HCT116 (cell line): ENCODE measurements around the gene SND1. TPM values are rescaled to one million over a fixed set of nuclear protein-coding genes. Genes with fewer than 3 reads are reported as not detected.

Experiments used
- ATAC-seq: fragments of 200-7000 bp; cut with Tn5 transposase; 2 replicates; pipeline ENCODE4 v1.9.1; 2020; ENCODE audit warnings: mild to moderate bottlenecking, moderate library complexity
- BruUV-seq: library from RNA; stranded (reverse); fragments of 400-500 nt; replicated peaks from 2 replicates; lab custom pipeline; 2021; lab: Mats Ljungman, UMichigan
- CTCF ChIA-PET: fragments of 300-600 bp; sonication (Branson Sonifier 250); formaldehyde crosslinking; loops from one replicate; lab custom pipeline; 2021; ENCODE audit warnings: antibody characterized with exemption; lab: Charles Lee
- POLR2A ChIA-PET: fragments of 300-600, 350-600 bp; sonication (Branson Sonifier 250); formaldehyde crosslinking; loops from one replicate; lab custom pipeline; 2021; ENCODE audit warnings: antibody characterized with exemption; lab: Charles Lee
- RAD21 ChIA-PET, 2 experiments: fragments of 300-600 bp; sonication (Branson Sonifier 250); formaldehyde crosslinking; loops; one replicate each; lab custom pipeline; 2023; ENCODE audit warnings: low total read pairs in 2 of 2; ENCODE audit not compliant: uncharacterized antibody in 2 of 2, unreplicated experiment in 2 of 2, low non-redundant PET in 1 of 2; lab: Charles Lee
- DNase-seq: peaks from one replicate; pipeline ENCODE4 v3.0.0-alpha.2; 2010; ENCODE audit warnings: low read depth, low spot score
- H2AFZ ChIP-seq: fragments of 200-600 bp; shearing (Covaris generic), sonication (generic); 2 replicates; pipeline ENCODE4 v1.6.1; 2017; ENCODE audit warnings: low read depth, mixed run types, mixed read lengths, antibody characterized with exemption, low read length; ENCODE audit not compliant: poor library complexity, severe bottlenecking
- H3K27ac ChIP-seq: 2 replicates; pipeline ENCODE4 v1.5.1; 2012; ENCODE audit warnings: low read depth, low read length
- H3K27me3 ChIP-seq: fragments of 200-600 bp; sonication (generic); 2 replicates; pipeline ENCODE4 v1.6.1; 2016; ENCODE audit warnings: mixed run types, low read length, mixed read lengths; ENCODE audit not compliant: insufficient read depth
- H3K36me3 ChIP-seq, 2 experiments: fragments of 200-500 bp in 1 of 2; fragments of 200-600 bp in 1 of 2; sonication (Bioruptor generic) in 1 of 2; sonication (generic) in 1 of 2; 2 replicates each; pipeline versions ENCODE4 v1.5.1 to v1.6.1; 2014 to 2016; ENCODE audit warnings: low read length in 2 of 2, inconsistent platforms in 1 of 2, mixed read lengths in 1 of 2, mixed run types in 1 of 2; ENCODE audit not compliant: insufficient read depth in 2 of 2, control insufficient read depth in 1 of 2
- H3K4me1 ChIP-seq, 2 experiments: fragments of 200-600 bp in 1 of 2; sonication (generic) in 1 of 2; 2 replicates each; pipeline versions ENCODE4 v1.5.1 to v1.6.1; 2012 to 2017; ENCODE audit warnings: low read length in 2 of 2, inconsistent platforms in 1 of 2, mild to moderate bottlenecking in 1 of 2, mixed read lengths in 1 of 2, mixed run types in 1 of 2, moderate library complexity in 1 of 2; ENCODE audit not compliant: insufficient read depth in 2 of 2, control insufficient read depth in 1 of 2
- H3K4me2 ChIP-seq: fragments of 200-600 bp; sonication (generic); 2 replicates; pipeline ENCODE4 v1.6.1; 2017; ENCODE audit warnings: mixed run types, low read length, mixed read lengths
- H3K4me3 ChIP-seq, 2 experiments: fragments of 200-600 bp in 1 of 2; sonication (generic) in 1 of 2; replicated peaks in 1 of 2; 2 replicates each; pipeline ENCODE4 v1.5.1; 2011 to 2016; ENCODE audit warnings: low read length in 2 of 2, control low read depth in 1 of 2, low read depth in 1 of 2, mild to moderate bottlenecking in 1 of 2, mixed read lengths in 1 of 2, mixed run types in 1 of 2
- H3K79me2 ChIP-seq: fragments of 200-600 bp; sonication (generic); 2 replicates; pipeline ENCODE4 v1.6.1; 2017; ENCODE audit warnings: mild to moderate bottlenecking, mixed run types, low read length, moderate library complexity, mixed read lengths; ENCODE audit not compliant: insufficient read depth
- H3K9ac ChIP-seq: fragments of 200-600 bp; sonication (generic); 2 replicates; pipeline ENCODE4 v1.6.1; 2016; ENCODE audit warnings: low read length, mixed read lengths
- H3K9me2 ChIP-seq: fragments of 200-600 bp; sonication (generic), shearing (Covaris generic); 2 replicates; pipeline ENCODE4 v1.6.1; 2017; ENCODE audit warnings: mixed run types, mild to moderate bottlenecking, moderate library complexity; ENCODE audit not compliant: insufficient read depth
- H3K9me3 ChIP-seq, 2 experiments: fragments of 200-500 bp in 1 of 2; fragments of 200-600 bp in 1 of 2; sonication (Bioruptor generic) in 1 of 2; sonication (generic) in 1 of 2; 2 replicates each; pipeline ENCODE4 v1.6.1; 2014 to 2017; ENCODE audit warnings: low read length in 2 of 2, mixed read lengths in 2 of 2, inconsistent platforms in 1 of 2, low read depth in 1 of 2, mild to moderate bottlenecking in 1 of 2, mixed run types in 1 of 2, moderate library complexity in 1 of 2; ENCODE audit not compliant: control insufficient read depth in 1 of 2, insufficient read depth in 1 of 2
- H4K20me1 ChIP-seq: fragments of 200-600 bp; sonication (generic), shearing (Covaris generic); 2 replicates; pipeline ENCODE4 v1.6.1; 2017; ENCODE audit warnings: mixed run types, mild to moderate bottlenecking, moderate library complexity; ENCODE audit not compliant: insufficient read depth
- ATF3 ChIP-seq: IDR thresholded peaks from 2 replicates; pipeline ENCODE4 v1.6.1; 2012
- CEBPB ChIP-seq: IDR thresholded peaks from 2 replicates; pipeline ENCODE4 v1.6.1; 2012; ENCODE audit warnings: low read depth
- CTCF ChIP-seq, 3 experiments: fragments of 200-600 bp in 1 of 3; sonication (generic) in 1 of 3; IDR thresholded peaks in 2 of 3; conservative IDR thresholded peaks in 1 of 3; 2 replicates each; pipeline ENCODE4 v1.5.1; 2012 to 2017; ENCODE audit warnings: low read depth in 2 of 3, low read length in 2 of 3, antibody characterized with exemption in 1 of 3, borderline replicate concordance in 1 of 3, control low read depth in 1 of 3, mild to moderate bottlenecking in 1 of 3, mixed read lengths in 1 of 3, mixed run types in 1 of 3, moderate library complexity in 1 of 3; ENCODE audit not compliant: insufficient read depth in 1 of 3
- ELF1 ChIP-seq: IDR thresholded peaks from 2 replicates; pipeline ENCODE4 v1.6.1; 2012; ENCODE audit warnings: low read depth, borderline replicate concordance
- EZH2phosphoT487 ChIP-seq: fragments of 200-600 bp; IDR thresholded peaks from 2 replicates; pipeline ENCODE4 v1.6.1; 2018; ENCODE audit warnings: antibody characterized with exemption, borderline replicate concordance
- JUND ChIP-seq: IDR thresholded peaks from 2 replicates; pipeline ENCODE4 v1.6.1; 2012
- POLR2A ChIP-seq: IDR thresholded peaks from 2 replicates; pipeline ENCODE4 v1.7.0; 2011; ENCODE audit warnings: borderline replicate concordance; ENCODE audit not compliant: insufficient read depth, insufficient read length; ENCODE audit errors: extremely low read depth
- RAD21 ChIP-seq: IDR thresholded peaks from 2 replicates; pipeline ENCODE4 v1.6.1; 2012; ENCODE audit warnings: low read depth, mild to moderate bottlenecking
- SIN3A ChIP-seq: IDR thresholded peaks from 2 replicates; pipeline ENCODE4 v1.6.1; 2012; ENCODE audit warnings: low read depth
- SRF ChIP-seq: IDR thresholded peaks from 2 replicates; pipeline ENCODE4 v1.6.1; 2012; ENCODE audit warnings: low read depth
- TCF7L2 ChIP-seq: IDR thresholded peaks from 2 replicates; pipeline ENCODE4 v1.7.0; 2011; ENCODE audit warnings: borderline replicate concordance, inconsistent platforms; ENCODE audit not compliant: insufficient read depth, insufficient read length; ENCODE audit errors: extremely low read depth
- YY1 ChIP-seq: IDR thresholded peaks from 2 replicates; pipeline ENCODE4 v1.6.1; 2011; ENCODE audit warnings: low read length, low read depth, moderate library complexity, mild to moderate bottlenecking; ENCODE audit not compliant: insufficient replicate concordance; ENCODE audit errors: extremely low read depth
- ZFX ChIP-seq: fragments of 450-650 bp; IDR thresholded peaks from 2 replicates; pipeline ENCODE4 v1.6.1; 2017
- ZNF274 ChIP-seq: fragments of 200-500 bp; sonication (Bioruptor generic); IDR thresholded peaks from 2 replicates; pipeline ENCODE4 v1.6.1; 2014; ENCODE audit warnings: mild to moderate bottlenecking, low read depth, low read length, inconsistent platforms
- intact Hi-C: fragments of 100-400 bp; cut with micrococcal nuclease; formaldehyde crosslinking; loops from 2 replicates; pipeline ENCODE4 v1.10.0; 2022
- total RNA-seq: library from RNA; stranded (reverse); gene quantifications from one replicate; pipeline ENCODE4 v1.2.1, GENCODE V29; 2021; ENCODE audit not compliant: unreplicated experiment

The SND1 gene
- total RNA-seq, 1 experiment from 2014 or later: 169 TPM

- Histone ChIP-seq H3K9me2 (no peaks in the 10 kb centered on the region), H3K79me2 (peaks cover 10% of the 10 kb centered on the region; the same call in 1 of the 2 replicates), H3K27me3 (no peaks in the 10 kb centered on the region), H3K4me1 (no peaks in the 10 kb centered on the region), H3K9me3 (no peaks in the 10 kb centered on the region), H2AFZ (no peak overlapping the region), H3K4me3 (no peak overlapping the region), H4K20me1 (no peaks in the 10 kb centered on the region), H3K36me3 (peaks cover 8 to 19% of the 10 kb centered on the region in 2 experiments; a peak in 2 of 4 replicates), H3K9ac (no peak overlapping the region), H3K4me2 (no peak overlapping the region), H3K27ac (no peak overlapping the region)
- no TSS peak for BruUV-seq
- intact Hi-C loops: no loop called here
- DNase-seq (no peak), ATAC-seq (no peak)
- RAD21 ChIA-PET: no interaction called here
- CTCF ChIA-PET: no interaction called here
- POLR2A ChIA-PET: no interaction called here
- TF ChIP-seq CTCF (IDR thresholded peaks at IDR 0.05 in 2 of 3, conservative IDR thresholded peaks at IDR 0.05 in 1 of 3; ENCODE audit: borderline replicate concordance in 1 of 3, insufficient read depth in 1 of 3, low read depth in 2 of 3, low read length in 2 of 3): no peak
- TF ChIP-seq ATF3: no peak
- TF ChIP-seq SRF: no peak
- TF ChIP-seq POLR2A: no peak
- TF ChIP-seq CEBPB: no peak
- TF ChIP-seq RAD21: no peak
- TF ChIP-seq JUND: no peak
- no peak for TF ChIP-seq ZFX
Observed at GRCh38 chr7:127927348-127927696, 275.3 kb downstream of the SND1 start.

DNA sequence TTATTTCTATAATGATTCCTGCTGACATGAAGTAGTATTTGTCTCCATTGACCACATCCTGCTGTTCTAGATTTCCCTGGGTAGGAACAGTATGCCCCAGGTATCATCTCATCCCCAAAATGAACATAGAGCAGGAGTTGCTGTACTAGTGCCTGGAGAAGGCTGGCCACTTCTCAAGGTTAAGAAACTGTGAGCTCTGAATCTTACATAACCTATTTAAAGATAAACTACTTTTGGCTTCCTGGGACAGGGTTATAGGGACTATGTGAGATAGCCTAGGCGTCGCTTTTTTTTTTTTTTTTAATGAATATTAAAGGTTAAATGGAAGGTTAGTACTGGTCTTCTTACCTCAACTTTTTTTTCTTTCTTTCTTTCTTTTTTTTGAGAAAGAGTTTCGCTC, 276.2 kb downstream of the SND1 start:
- CTCF ChIA-PET: no interaction called here
- POLR2A ChIA-PET: no interaction called here
- TF ChIP-seq YY1 (no peak), SIN3A (no peak), POLR2A (no peak), ZFX (no peak), ELF1 (no peak), TCF7L2 (no peak), CTCF (IDR thresholded peaks at IDR 0.05 in 2 of 3, conservative IDR thresholded peaks at IDR 0.05 in 1 of 3; ENCODE audit: borderline replicate concordance in 1 of 3, insufficient read depth in 1 of 3, low read depth in 2 of 3, low read length in 2 of 3) (no peak), SRF (no peak), ZNF274 (no peak), EZH2phosphoT487 (no peak)

More for the DNA sequence above, 276.2 kb downstream of the SND1 start:
- no peak overlapping the region for H2AFZ ChIP-seq
- RAD21 ChIA-PET: no interaction called here
- H3K27me3 ChIP-seq: no peaks in the 10 kb centered on the region
- no peak overlapping the region for H3K4me2 ChIP-seq
- peaks cover 8% of the 10 kb centered on the region; the same call in 1 of the 2 replicates for H3K79me2 ChIP-seq
- ATAC-seq (no peak), DNase-seq (no peak)
- H3K4me1 ChIP-seq: no peaks in the 10 kb centered on the region
- no peak overlapping the region for H3K27ac ChIP-seq
- intact Hi-C loops: no loop called here
- no TSS peak for BruUV-seq
- no peak overlapping the region for H3K4me3 ChIP-seq
- no peak overlapping the region for H3K9ac ChIP-seq
- peaks cover 8 to 19% of the 10 kb centered on the region in 2 experiments; a peak in 2 of 4 replicates for H3K36me3 ChIP-seq
- H4K20me1 ChIP-seq: no peaks in the 10 kb centered on the region
- no peaks in the 10 kb centered on the region for H3K9me3 ChIP-seq
- H3K9me2 ChIP-seq: no peaks in the 10 kb centered on the region
